ENCODE results near the gene ZNF280A.
"Not testable (repeated sequence)": the region's sequence is repeated elsewhere in the genome, so short reads cannot be mapped to it uniquely, and the experiment has no call there.

ZNF280A gene

DNA sequence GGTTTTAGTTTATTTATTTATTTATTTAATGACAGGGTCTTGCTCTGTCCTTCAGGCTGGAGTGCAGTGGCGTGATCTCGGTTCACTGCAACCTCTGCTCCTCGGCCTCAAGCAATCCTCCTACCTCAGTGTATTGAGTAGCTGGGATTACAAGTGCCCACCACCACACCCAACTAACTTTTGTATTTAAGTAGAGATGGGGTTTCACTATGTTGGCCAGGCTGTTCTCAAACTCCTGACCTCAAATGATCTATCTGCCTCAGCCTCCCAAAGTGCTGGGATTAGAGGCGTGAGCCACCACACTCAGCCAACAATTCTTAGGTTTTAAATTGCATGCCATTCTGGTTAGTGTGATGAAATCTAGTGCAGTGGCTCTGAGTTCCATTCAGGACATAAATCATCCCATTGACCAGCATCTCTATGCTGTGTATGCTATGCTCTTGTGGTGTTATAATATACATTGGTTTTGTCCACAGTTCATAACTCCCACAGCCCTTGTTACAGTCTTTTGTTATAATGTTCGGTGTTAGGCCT, 40.0 kb downstream of the ZNF280A start:
- no peak overlapping the region for H3K4me3 ChIP-seq (ENCODE audit: low read depth, low read length)
- TF ChIP-seq, protein P1, sequence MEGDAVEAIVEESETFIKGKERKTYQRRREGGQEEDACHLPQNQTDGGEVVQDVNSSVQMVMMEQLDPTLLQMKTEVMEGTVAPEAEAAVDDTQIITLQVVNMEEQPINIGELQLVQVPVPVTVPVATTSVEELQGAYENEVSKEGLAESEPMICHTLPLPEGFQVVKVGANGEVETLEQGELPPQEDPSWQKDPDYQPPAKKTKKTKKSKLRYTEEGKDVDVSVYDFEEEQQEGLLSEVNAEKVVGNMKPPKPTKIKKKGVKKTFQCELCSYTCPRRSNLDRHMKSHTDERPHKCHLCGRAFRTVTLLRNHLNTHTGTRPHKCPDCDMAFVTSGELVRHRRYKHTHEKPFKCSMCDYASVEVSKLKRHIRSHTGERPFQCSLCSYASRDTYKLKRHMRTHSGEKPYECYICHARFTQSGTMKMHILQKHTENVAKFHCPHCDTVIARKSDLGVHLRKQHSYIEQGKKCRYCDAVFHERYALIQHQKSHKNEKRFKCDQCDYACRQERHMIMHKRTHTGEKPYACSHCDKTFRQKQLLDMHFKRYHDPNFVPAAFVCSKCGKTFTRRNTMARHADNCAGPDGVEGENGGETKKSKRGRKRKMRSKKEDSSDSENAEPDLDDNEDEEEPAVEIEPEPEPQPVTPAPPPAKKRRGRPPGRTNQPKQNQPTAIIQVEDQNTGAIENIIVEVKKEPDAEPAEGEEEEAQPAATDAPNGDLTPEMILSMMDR (IDR thresholded peaks at IDR 0.05; ENCODE audit: borderline replicate concordance, insufficient read depth, low read depth, low read length): no peak

DNA sequence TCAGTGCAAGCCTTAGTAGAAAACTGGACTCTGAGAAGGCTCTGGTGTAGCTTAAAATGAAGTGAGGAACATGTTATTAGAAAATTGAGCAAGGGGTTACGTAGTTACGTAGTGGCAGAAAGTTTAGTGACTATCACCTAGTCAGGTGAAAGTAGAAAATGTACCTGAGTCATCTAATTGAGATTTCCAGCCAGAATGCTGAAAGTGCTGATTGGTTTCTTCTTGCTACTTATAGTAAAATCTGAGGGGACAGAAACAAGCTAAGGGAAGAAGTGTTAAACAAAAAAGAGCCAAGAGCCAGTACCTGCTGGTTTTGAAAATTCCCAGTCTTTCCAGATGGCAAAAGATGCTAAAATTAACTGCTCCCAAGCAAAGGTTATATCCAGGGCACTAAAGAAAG, 41.0 kb downstream of the ZNF280A start:
- no peak overlapping the region for H3K4me3 ChIP-seq (ENCODE audit: low read depth, low read length)
- TF ChIP-seq, protein P1 (IDR thresholded peaks at IDR 0.05; ENCODE audit: borderline replicate concordance, insufficient read depth, low read depth, low read length): no peak

DNA sequence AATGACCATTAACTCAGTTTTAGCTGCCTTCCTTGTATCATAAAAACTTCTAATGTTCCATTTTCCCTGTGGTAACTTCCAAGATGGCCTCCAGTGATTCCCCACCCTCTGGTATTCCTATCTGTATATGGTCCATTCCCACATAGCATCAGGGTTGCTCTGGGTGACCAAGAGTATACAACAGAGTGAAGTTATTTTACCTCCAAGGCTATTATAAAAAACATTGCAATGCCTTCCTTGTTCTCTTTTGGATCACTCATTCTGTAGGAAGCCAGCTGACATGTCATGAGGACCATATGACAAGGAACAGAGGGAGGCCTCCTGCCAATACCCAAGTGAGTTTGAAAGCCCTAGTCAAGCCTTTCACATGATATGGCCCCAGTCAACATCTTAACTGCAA, 41.6 kb downstream of the ZNF280A start:
- no peak overlapping the region for H3K4me3 ChIP-seq (ENCODE audit: low read depth, low read length)
- TF ChIP-seq, protein P1 (IDR thresholded peaks at IDR 0.05; ENCODE audit: borderline replicate concordance, insufficient read depth, low read depth, low read length): no peak

DNA sequence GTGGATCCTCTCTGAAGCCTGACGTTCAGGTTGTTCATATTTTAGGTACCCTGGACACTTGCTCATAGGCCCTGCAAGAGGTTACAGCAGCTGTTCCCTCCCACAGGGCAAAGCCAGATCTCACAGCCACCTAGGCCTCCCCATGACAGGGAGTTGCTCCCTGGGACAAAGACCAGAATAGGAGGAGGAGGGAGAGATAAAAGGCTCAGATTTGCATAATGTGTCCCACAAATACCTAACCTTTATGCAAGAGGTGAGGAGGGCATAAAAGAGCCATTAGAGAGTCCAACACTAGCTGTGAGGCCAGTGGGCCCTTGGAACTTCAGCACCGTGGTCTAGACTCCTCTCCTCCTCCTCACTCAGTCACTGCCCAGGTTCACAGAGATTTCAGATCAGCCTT, 45.3 kb downstream of the ZNF280A start:
- TF ChIP-seq, protein P1 (IDR thresholded peaks at IDR 0.05; ENCODE audit: borderline replicate concordance, insufficient read depth, low read depth, low read length): no peak

DNA sequence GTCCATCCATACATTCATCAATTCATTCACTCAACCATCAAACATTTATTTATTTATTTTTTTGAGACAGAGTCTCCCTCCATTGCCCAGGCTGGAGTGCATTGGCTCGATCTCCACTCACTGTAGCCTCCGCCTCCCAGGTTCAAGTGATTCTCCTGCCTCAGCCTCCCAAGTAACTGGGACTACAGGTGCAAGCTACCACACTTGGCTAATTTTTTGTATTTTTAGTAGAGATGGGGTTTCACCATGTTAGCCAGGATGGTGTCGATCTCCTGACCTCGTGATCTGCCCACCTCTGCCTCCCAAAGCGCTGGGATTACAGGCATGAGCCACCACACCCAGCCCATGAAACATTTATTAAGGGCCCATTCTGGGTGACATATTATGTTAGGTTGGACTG, 49.0 kb downstream of the ZNF280A start:
- not testable (repeated sequence) for H3K4me3 ChIP-seq (ENCODE audit: low read depth, low read length)

More for the DNA sequence above, 45.3 kb downstream of the ZNF280A start:
- no peak overlapping the region for H3K4me3 ChIP-seq (ENCODE audit: low read depth, low read length)

DNA sequence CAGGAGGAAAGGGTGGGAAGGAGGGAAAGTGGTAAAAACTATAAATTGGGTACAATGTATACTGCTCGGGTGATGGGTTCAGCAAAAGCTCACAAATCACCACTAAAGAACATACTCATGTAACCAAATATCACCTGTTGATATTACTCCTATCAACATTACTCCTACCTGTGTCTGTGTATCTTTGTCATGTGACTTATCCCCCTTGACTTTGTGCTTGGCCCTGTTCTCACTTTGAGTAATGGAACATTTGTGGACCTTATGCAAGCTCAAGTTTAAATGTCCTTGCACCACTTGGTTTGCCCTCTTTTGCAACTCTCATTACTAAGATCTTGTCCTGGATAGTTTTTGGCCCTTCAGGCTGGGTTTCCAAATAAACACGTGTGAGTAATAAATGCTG, 50.5 kb downstream of the ZNF280A start:
- TF ChIP-seq, protein P1 (IDR thresholded peaks at IDR 0.05; ENCODE audit: borderline replicate concordance, insufficient read depth, low read depth, low read length): no peak
- H3K4me3 ChIP-seq (ENCODE audit: low read depth, low read length): no peak overlapping the region

DNA sequence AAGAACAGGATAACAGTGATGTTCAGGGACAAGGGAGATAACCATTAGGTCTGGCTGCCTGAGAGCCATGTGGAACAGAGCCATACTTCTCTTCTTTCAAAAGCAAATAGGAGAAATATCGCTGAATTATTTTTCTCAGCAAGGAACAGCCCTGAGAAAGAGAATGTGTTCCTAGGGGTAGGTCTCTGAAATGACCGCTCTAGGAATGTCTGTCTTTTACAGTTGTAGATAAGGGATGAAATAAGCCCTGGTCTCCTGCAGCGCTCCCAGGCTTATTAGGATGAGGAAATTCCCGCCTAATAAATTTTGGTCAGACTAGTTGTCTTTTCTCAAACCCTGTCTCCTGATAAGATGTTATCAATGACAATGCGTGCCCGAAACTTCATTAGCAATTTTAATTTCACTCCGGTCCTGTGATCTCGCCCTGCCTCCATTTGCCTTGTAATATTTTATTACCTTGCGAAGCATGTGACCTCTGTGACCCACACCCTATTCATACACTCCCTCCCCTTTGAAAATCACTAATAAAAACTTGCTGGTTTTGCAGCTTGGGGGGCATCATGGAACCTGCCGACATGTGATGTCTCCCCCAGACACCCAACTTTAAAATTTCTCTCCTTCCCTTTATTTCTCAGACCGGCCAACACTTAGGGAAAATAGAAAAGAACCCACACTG, 51.1 kb downstream of the ZNF280A start:
- not testable (repeated sequence) for H3K4me3 ChIP-seq (ENCODE audit: low read depth, low read length)

DNA sequence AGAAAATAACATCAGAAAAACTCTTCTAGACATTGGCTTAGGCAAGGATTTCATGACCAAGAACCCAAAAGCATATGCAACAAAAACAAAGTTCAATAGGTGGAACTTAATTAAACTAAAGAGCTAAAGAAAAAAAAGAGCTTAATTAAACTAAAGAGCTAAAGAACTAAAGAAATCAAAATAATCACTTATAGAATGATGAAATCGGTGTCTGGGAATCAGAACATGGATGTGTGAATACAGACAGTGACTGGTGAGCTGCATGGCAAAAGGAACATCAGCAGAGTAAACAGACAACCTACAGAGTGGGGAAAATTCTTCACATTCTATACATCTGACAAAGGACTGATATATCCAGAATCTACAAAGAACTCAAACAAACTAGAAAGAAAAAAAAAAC, 53.0 kb downstream of the ZNF280A start:
- TF ChIP-seq, protein P1 (IDR thresholded peaks at IDR 0.05; ENCODE audit: borderline replicate concordance, insufficient read depth, low read depth, low read length): no peak
- no peak overlapping the region for H3K4me3 ChIP-seq (ENCODE audit: low read depth, low read length)
